ENCODE data around the gene ANOS1.

The ANOS1 gene

DNA sequence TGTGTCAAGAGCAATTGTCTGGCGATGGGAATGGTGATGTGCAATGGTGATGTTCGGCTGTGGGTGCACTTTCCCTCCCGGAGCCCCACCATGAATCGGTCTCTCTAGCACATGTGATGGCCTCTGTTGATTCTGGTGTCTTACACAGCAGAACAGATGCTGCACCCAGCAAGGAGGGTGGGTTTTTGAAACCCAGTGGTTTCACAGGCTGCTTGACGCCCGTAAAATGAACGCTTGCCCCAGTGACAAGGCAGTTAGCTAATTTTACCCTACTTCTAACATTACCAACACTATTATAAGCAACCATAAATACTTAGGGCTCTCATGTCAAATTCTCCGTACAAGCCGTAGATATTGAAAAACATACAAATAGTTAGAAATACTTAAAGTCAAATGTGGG lies 5.9 kb upstream of the ANOS1 start:
- H3K9ac ChIP-seq (ENCODE audit: low read depth, low read length) = no peak overlapping the region
- H3K36me3 ChIP-seq (ENCODE audit: insufficient read depth, low read length) = no peaks in the 10 kb centered on the region
- TF ChIP-seq, protein P1, sequence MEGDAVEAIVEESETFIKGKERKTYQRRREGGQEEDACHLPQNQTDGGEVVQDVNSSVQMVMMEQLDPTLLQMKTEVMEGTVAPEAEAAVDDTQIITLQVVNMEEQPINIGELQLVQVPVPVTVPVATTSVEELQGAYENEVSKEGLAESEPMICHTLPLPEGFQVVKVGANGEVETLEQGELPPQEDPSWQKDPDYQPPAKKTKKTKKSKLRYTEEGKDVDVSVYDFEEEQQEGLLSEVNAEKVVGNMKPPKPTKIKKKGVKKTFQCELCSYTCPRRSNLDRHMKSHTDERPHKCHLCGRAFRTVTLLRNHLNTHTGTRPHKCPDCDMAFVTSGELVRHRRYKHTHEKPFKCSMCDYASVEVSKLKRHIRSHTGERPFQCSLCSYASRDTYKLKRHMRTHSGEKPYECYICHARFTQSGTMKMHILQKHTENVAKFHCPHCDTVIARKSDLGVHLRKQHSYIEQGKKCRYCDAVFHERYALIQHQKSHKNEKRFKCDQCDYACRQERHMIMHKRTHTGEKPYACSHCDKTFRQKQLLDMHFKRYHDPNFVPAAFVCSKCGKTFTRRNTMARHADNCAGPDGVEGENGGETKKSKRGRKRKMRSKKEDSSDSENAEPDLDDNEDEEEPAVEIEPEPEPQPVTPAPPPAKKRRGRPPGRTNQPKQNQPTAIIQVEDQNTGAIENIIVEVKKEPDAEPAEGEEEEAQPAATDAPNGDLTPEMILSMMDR (IDR thresholded peaks at IDR 0.05; ENCODE audit: borderline replicate concordance, extremely low read depth, low read length, poor library complexity, severe bottlenecking) = no peak
- no peak for TF ChIP-seq EZH2 (IDR thresholded peaks at IDR 0.05; ENCODE audit: borderline replicate concordance, low read depth, low read length, severe bottlenecking)

DNA sequence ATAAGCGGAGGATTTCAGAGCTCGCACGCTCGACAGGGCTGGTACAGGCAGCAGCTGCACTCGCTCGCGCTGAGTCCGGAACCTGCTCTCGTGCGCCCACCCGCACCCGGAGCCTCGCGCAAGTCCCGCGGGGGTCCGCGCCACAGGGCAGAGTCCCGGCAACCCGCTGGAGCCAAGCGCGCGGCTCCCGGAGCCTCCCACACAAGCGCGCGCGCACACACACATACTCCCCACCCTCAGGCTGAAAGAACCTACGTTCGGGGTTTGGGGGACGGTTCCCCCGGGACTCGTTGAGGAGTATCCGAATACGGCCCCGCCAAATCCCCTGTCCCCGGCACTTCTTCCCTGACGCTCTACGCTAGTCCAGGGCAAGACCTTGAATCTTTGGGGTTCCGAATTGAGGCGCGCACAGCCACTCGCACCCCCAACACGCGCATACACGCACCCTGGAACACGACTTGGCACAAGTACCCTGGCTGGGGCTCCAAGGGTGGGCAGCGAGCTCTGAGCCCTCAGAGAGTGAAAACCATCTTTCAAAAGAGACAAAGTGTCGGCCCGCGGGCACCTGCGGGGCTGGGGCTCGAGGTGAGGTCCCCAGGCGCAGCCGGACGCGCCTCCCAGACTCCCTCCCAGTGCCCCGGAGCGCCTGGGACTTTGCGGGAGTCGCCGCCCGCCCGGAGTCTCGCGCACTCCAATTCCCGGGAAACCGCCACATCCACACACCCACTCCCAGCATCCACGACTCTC lies 952 bp downstream of the ANOS1 start:
- no peak for ATAC-seq (ENCODE audit: insufficient read depth, low read depth)
- Histone ChIP-seq H3K36me3 (ENCODE audit: insufficient read depth, low read length) (no peaks in the 10 kb centered on the region), H3K9me3 (ENCODE audit: insufficient read depth, low read length, severe bottlenecking) (no peaks in the 10 kb centered on the region), H2AFZ (ENCODE audit: low read depth, low read length) (no peak overlapping the region), H3K27me3 (ENCODE audit: insufficient read depth, low read length, poor library complexity) (no peaks in the 10 kb centered on the region), H3K27ac (ENCODE audit: low read length) (no peak overlapping the region), H3K9ac (ENCODE audit: low read depth, low read length) (no peak overlapping the region), H3K79me2 (ENCODE audit: insufficient read depth, low read length) (no peaks in the 10 kb centered on the region), H3K4me1 (ENCODE audit: insufficient read depth, low read length) (no peaks in the 10 kb centered on the region), H4K20me1 (ENCODE audit: insufficient read depth, low read length) (no peaks in the 10 kb centered on the region), H3K4me2 (ENCODE audit: insufficient read depth, low read length) (no peak overlapping the region), H3K4me3 (ENCODE audit: low read depth in 1 of 2, low read length in 2 of 2) (no peak overlapping the region)
- TF ChIP-seq, protein P1 (IDR thresholded peaks at IDR 0.05; ENCODE audit: borderline replicate concordance, extremely low read depth, low read length, poor library complexity, severe bottlenecking) = no peak
- TF ChIP-seq EZH2 (IDR thresholded peaks at IDR 0.05; ENCODE audit: borderline replicate concordance, low read depth, low read length, severe bottlenecking) = no peak
- DNase-seq = no peak

More for the DNA sequence above, 5.9 kb upstream of the ANOS1 start:
- Histone ChIP-seq H3K79me2 (ENCODE audit: insufficient read depth, low read length) (no peaks in the 10 kb centered on the region), H3K4me3 (ENCODE audit: low read depth in 1 of 2, low read length in 2 of 2) (no peak overlapping the region), H3K27me3 (ENCODE audit: insufficient read depth, low read length, poor library complexity) (no peaks in the 10 kb centered on the region), H3K9me3 (ENCODE audit: insufficient read depth, low read length, severe bottlenecking) (no peaks in the 10 kb centered on the region), H3K27ac (ENCODE audit: low read length) (no peak overlapping the region), H3K4me2 (ENCODE audit: insufficient read depth, low read length) (no peak overlapping the region), H4K20me1 (ENCODE audit: insufficient read depth, low read length) (no peaks in the 10 kb centered on the region), H2AFZ (ENCODE audit: low read depth, low read length) (no peak overlapping the region), H3K4me1 (ENCODE audit: insufficient read depth, low read length) (no peaks in the 10 kb centered on the region)
- no peak for DNase-seq
- ATAC-seq (ENCODE audit: insufficient read depth, low read depth) = no peak

DNA sequence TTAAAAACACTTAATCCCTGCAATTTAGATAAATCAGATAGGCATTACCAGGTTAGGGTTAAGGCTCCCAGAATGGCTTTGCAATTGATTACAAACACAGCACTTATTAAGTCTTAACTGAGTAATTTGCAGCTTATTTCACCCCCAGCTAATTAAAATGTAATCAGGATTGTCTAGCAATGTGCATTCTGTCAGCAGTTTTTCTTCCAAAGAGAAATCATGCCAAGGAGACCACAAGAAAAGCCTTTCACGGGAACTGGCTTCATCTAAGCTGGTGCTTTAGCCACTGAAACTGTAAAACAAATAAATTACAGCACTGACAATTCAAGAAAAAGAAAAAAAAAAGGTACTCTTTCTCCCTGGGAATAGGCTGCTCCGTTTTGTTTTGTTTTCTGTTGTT lies 2.1 kb downstream of the ANOS1 start:
- H3K4me1 ChIP-seq (ENCODE audit: insufficient read depth, low read length) = no peaks in the 10 kb centered on the region
- no peaks in the 10 kb centered on the region for H3K79me2 ChIP-seq (ENCODE audit: insufficient read depth, low read length)
- ATAC-seq (ENCODE audit: insufficient read depth, low read depth) (no peak), DNase-seq (no peak)
- H3K4me2 ChIP-seq (ENCODE audit: insufficient read depth, low read length) = no peak overlapping the region
- H3K9me3 ChIP-seq (ENCODE audit: insufficient read depth, low read length, severe bottlenecking) = no peaks in the 10 kb centered on the region
- H3K27me3 ChIP-seq (ENCODE audit: insufficient read depth, low read length, poor library complexity) = no peaks in the 10 kb centered on the region
- H3K36me3 ChIP-seq (ENCODE audit: insufficient read depth, low read length) = no peaks in the 10 kb centered on the region
- H4K20me1 ChIP-seq (ENCODE audit: insufficient read depth, low read length) = no peaks in the 10 kb centered on the region
- no peak overlapping the region for H3K4me3 ChIP-seq (ENCODE audit: low read depth in 1 of 2, low read length in 2 of 2)
- H2AFZ ChIP-seq (ENCODE audit: low read depth, low read length) = no peak overlapping the region
- no peak for TF ChIP-seq EZH2 (IDR thresholded peaks at IDR 0.05; ENCODE audit: borderline replicate concordance, low read depth, low read length, severe bottlenecking)
- TF ChIP-seq, protein P1 (IDR thresholded peaks at IDR 0.05; ENCODE audit: borderline replicate concordance, extremely low read depth, low read length, poor library complexity, severe bottlenecking) = no peak
- H3K9ac ChIP-seq (ENCODE audit: low read depth, low read length) = no peak overlapping the region
- no peak overlapping the region for H3K27ac ChIP-seq (ENCODE audit: low read length)

All from DND-41 (cell line).